GM21515 (cell line): Measurements from ENCODE around the gene TRAIP.

ENCODE experiments used
- ATAC-seq: cut with Tn5 transposase; IDR thresholded peaks from one replicate; pipeline ENCODE4 v1.9.1; 2021; ENCODE audit not compliant: unreplicated experiment

TRAIP gene

DNA sequence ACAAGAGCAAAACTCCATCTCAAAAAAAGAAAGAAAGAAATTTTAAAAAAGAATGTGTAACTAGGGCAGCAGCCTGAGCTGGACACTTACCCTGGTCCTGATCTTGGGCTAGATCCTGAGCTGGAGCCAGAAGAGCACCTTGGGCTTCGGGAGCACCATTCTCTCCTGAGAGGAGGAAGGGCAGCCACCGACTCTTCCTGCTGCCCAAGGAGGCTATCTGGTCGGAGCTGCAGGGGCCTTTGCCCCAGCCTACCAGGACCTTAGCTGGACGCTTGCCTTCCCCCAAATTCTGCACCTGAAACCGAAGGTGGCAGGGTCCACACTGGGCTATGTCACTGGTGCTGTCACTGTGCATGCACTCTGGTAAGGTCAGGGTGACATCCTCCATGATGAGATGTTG, 20.2 kb upstream of the TRAIP start:
- no peak for ATAC-seq

DNA sequence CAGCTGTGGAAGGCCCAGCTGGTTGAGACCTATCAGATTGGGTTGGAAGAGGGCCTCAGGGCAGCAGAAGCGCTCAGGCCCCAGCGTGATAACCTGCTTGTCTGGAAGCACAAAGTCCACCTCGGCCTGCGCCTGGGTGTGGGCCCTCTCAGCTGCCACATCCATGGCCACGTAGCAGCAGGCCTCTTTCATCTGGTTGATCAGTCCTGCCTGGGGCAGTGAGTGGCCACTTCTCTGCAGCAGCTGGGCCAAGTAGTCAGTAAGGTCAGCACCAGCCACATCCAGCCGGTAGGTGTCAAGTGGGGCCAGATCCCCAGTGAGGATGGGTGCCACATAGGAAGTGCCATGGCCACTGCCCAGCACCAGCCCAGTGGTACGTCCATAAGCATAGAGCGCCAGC, 17.3 kb upstream of the TRAIP start:
- ATAC-seq, result no peak

DNA sequence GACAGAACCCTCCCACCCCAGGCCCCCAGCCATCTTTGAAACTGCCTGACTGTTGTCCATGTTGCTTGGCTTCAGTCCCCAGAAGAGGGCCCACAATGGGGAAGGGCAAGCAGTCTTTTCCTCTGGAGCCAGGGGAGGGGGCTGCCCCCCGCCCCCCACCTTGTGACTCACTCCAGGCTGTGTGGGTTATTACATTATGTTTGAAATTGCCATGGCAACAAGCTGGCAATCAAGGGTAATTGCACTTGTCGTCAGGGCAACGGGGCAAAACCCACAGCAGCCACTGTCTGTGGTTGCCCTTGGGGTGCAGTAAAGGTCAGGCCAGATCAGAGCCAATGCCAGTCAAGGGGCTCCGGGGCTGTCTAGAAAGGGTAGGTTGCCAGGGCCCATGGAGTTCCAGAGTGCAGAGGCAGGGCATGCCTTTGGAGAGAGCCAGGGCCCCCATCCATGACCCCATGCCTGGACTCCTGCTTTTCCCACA, 16.5 kb upstream of the TRAIP start:
- ATAC-seq, result no peak

GRCh38 chr3:49871531-49872153, 15.3 kb upstream of the TRAIP start:
- ATAC-seq, result no peak

DNA sequence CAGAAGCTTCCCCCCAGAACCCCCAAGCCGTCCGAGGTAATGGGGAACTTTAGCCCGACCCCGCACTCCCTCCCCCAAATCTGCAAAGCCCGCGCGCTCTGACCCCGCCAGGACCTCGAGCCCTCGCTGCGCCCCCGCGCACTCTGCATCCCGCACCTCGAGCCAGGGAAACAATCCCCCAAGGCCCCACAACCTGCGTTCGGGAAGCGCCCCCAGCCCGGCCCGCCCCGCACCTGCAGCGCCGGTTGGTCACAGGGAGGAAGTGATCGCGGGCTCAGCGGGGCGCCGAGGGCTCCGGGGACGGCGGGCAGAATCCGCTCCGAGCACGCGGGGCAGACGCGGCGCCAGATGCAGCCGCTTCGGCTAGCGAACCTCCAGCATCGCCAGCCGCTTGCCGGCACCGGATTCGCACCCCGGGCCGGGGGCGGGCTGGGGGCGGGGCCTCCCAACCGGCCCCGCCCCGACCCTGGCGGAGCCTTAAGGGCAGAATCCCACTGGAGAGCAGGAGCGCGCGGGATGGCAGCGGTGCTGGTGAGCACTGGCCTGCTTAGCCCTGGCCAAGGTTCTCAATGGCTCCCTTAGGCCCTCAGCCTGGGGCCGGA, 13.3 kb upstream of the TRAIP start, which contains the start of gene CAMKV:
Gene CAMKV (minus strand): TSS at position 382 of the 602 bp plus-strand sequence. CDS start 7,518 bp downstream, outside the sequence.
- no peak for ATAC-seq

DNA sequence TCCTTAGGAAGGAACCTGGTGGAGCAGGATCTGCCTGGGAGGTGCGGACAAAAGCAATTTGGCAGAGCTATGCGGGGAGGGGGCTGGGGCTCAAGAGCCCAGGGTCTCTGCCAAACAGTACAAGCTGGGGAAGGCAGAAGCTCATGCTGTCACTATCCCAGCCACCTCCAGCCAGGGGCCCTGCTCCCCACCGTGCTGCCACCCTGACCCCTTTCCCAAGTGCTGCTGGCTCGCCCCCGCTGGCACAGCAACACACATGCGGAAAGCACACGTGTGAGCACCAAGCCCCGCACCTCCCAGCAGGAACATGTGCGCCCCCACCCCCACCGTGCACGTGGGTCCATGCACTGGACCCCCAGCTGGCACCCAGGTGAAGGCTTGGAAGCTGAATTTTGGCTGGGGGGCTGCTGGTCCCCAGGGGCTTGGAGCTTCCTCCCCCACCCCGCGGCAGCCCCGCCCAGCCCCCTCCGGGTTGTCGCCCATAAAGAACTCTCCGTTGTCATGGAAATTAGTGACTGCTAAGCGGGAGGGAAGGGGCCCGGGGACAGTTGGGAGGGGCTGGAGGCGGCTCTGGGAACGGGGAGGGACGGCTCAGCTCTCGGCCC, 12.6 kb upstream of the TRAIP start:
- ATAC-seq, result no peak

DNA sequence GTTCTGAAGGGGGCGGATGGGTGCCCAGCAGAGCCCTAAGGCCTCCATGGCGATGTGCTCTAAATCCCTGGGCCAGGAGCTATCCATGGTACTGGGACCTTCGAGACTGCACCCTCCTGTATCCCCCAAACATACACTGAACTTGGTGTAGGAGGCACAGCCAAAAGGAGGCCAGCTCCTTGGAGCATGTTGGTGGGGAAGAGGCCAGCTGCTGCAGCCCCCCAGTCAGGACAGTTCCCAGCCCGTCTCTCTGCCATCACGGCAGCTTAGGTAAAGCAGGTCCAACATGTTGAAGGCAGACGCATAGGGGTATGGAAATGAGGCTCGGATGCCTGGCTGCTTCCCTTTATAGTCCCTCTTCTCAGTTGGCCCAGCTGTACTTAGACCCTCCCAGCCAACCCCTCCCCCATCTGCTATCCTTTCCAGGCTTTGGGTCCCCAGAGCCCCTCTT, 11.5 kb upstream of the TRAIP start:
- ATAC-seq, result no peak

- no peak for ATAC-seq
These were observed 11.0 kb upstream of the TRAIP start for GRCh38 chr3:49867400-49867799.

GRCh38 chr3:49865198-49865784, 8.9 kb upstream of the TRAIP start:
- ATAC-seq, result no peak

DNA sequence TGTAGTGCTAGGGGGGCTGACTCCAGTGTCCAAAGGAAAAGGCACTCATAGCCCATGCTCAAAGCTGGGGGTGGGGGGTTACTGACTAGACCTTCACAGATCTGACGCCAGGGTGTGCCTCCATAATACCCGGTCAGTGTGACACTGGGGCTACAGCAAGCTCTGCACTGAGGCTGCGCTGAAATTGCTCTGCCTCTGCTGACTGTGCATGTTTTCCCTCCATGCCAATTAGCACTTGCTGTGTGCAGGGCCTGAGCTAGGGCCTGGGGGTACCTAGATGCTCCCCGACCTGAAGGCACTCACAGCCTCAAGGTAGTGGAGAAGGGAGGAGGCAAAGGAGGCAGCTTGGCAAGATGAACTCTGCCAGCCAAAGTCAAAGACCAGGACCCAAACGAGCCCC, 8.1 kb upstream of the TRAIP start:
- no peak for ATAC-seq

- ATAC-seq, result no peak
These were observed 3.4 kb upstream of the TRAIP start for GRCh38 chr3:49859576-49860305.

- ATAC-seq, result no peak
These were observed 702 bp downstream of the TRAIP start for GRCh38 chr3:49855662-49856061.

DNA sequence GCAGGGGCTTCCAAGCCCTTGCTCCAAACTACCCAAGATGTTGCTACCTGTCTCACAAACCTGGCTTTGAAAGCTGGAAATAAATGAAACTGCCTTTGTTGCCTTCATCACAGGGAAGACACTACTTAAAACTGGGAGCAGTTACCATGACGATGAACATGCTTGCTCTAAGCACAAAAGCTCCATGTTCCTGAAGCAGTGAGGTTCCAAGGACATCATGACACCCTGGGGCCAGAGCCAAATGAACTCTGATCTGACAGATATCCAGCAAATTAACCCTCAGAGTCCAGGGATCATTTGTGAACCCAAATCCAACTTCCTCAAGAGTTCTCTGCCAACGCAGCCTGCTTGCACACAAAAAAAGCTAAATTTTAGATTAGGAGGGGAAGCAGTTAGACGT, 10.7 kb downstream of the TRAIP start:
- no peak for ATAC-seq

DNA sequence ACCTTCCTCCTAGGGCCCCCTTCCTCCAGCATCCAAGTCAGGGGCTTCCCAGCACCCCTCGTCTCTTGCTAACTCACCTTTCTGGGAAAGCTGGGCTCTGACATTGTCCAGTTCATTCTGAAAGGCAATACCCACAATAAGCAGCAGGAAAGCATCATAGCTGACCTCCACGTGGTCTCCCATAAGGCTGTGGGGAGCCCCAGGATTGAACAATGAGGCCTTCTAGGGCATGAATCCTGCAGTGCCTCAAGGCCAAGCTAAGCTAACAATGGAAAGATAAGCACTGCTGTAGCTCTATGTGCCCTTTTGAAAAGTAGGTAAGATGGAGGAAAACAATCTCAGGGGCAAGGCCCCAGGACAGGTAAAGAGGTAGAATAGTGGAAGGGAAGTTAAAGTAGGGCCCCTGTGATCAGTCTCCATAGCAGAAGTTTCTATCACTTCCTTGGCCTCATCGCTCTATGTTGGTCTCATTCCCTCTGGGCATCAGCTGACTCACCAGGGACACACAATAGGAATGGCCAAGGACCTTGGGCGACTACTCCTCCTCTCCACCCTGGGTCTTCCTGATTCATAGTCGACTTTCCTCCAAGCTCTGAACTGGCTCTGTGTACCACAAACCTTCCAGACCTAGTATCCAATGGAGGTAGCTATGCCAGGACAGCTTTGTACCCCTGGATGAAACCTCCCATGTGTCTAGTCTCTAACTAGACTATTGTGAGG, 11.7 kb downstream of the TRAIP start:
- ATAC-seq, result no peak

GRCh38 chr3:49842843-49843517, 13.4 kb downstream of the TRAIP start:
- ATAC-seq, result no peak

DNA sequence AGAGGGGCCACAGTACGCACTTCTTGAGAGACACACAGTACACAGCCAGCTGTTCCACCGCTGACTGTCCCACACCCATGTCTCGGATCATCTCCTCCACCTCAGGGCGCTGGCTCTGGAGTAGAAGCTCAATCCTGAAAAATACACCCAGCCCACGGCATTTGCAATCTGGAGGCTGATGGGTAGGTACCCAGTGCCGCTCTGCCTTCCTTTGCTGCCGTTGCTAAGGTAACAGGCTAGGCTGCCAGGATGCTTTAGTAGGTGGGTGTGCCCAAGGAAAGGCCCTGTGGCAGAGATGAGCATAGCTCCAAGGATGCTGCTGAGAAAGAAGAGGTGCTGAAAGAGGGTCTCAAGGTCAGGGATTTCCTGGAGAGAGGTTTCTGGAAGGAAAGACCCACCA, 14.6 kb downstream of the TRAIP start:
- no peak for ATAC-seq

GRCh38 chr3:49841126-49841696, 15.2 kb downstream of the TRAIP start:
- no peak for ATAC-seq

GRCh38 chr3:49840388-49840787, 16.0 kb downstream of the TRAIP start:
- no peak for ATAC-seq

GRCh38 chr3:49839193-49839809, 17.1 kb downstream of the TRAIP start:
- ATAC-seq, result no peak
